OCI-LY1 (cell line): ENCODE data around the gene PGBD5.

Experiments
- H2AFZ ChIP-seq: fragments of 200-600 bp; sonication (generic), shearing (Covaris generic); 2 replicates; pipeline ENCODE4 v1.6.0; 2014; ENCODE audit warnings: antibody characterized with exemption, mild to moderate bottlenecking, low read length
- H3F3A ChIP-seq: fragments of 200-600 bp; sonication (generic), shearing (Covaris generic); 2 replicates; pipeline ENCODE4 v1.6.0; 2014; ENCODE audit warnings: mild to moderate bottlenecking, antibody characterized with exemption, low read length, moderate library complexity; ENCODE audit not compliant: insufficient read depth
- H3K27ac ChIP-seq: fragments of 200-600 bp; sonication (generic); 2 replicates; pipeline ENCODE4 v1.5.1; 2014; ENCODE audit warnings: low read length, mixed run types, mild to moderate bottlenecking, low read depth; ENCODE audit not compliant: poor library complexity, severe bottlenecking
- H3K27me3 ChIP-seq: fragments of 200-600 bp; sonication (generic); 2 replicates; pipeline ENCODE4 v1.6.0; 2014; ENCODE audit warnings: antibody characterized with exemption, mild to moderate bottlenecking, low read length, moderate library complexity; ENCODE audit not compliant: insufficient read depth
- H3K36me3 ChIP-seq: fragments of 200-600 bp; sonication (generic); 2 replicates; pipeline ENCODE4 v1.6.1; 2014; ENCODE audit warnings: mild to moderate bottlenecking, antibody characterized with exemption, low read length, moderate library complexity, mixed read lengths; ENCODE audit not compliant: insufficient read depth
- H3K4me1 ChIP-seq: fragments of 200-600 bp; sonication (generic); 2 replicates; pipeline ENCODE4 v1.5.1; 2014; ENCODE audit warnings: mild to moderate bottlenecking, low read length, moderate library complexity; ENCODE audit not compliant: insufficient read depth, severe bottlenecking
- H3K4me2 ChIP-seq: fragments of 200-600 bp; sonication (generic), shearing (Covaris generic); 2 replicates; pipeline ENCODE4 v1.6.1; 2014; ENCODE audit warnings: low read length
- H3K4me3 ChIP-seq: fragments of 200-600 bp; sonication (generic); 2 replicates; pipeline ENCODE4 v1.5.1; 2014; ENCODE audit warnings: low read length, low read depth, mild to moderate bottlenecking, mixed read lengths; ENCODE audit not compliant: poor library complexity, severe bottlenecking
- H3K79me2 ChIP-seq: fragments of 200-600 bp; shearing (Covaris generic); 2 replicates; pipeline ENCODE4 v1.6.1; 2016; ENCODE audit warnings: mixed run types, low read length, mixed read lengths; ENCODE audit not compliant: insufficient read depth
- H3K9ac ChIP-seq: fragments of 200-600 bp; sonication (generic), shearing (Covaris generic); 2 replicates; pipeline ENCODE4 v1.6.1; 2014; ENCODE audit warnings: mild to moderate bottlenecking, low read length, mixed read lengths
- H3K9me2 ChIP-seq: fragments of 200-600 bp; sonication (generic), shearing (Covaris generic); 2 replicates; pipeline ENCODE4 v1.6.1; 2014; ENCODE audit warnings: low read depth, mild to moderate bottlenecking, low read length, mixed read lengths
- H3K9me3 ChIP-seq: fragments of 200-600 bp; shearing (Covaris generic); 2 replicates; pipeline ENCODE4 v1.6.1; 2014; ENCODE audit warnings: low read length, mixed read lengths
- H4K20me1 ChIP-seq: fragments of 200-600 bp; sonication (generic), shearing (Covaris generic); 2 replicates; pipeline ENCODE4 v1.6.0; 2016; ENCODE audit warnings: mild to moderate bottlenecking, low read length; ENCODE audit not compliant: insufficient read depth
- CTCF ChIP-seq: fragments of 200-600 bp; sonication (generic), shearing (Covaris generic); IDR thresholded peaks from 2 replicates; pipeline ENCODE4 v1.5.1; 2017; ENCODE audit warnings: mild to moderate bottlenecking, antibody characterized with exemption, low read length, moderate library complexity, mixed read lengths
- EZH2 ChIP-seq: fragments of 200-600 bp; sonication (generic), shearing (Covaris generic); IDR thresholded peaks from 2 replicates; pipeline ENCODE4 v1.8.0; 2017; ENCODE audit warnings: borderline replicate concordance, mixed run types, mild to moderate bottlenecking, antibody characterized with exemption, low read length, moderate library complexity, mixed read lengths

Gene PGBD5

DNA sequence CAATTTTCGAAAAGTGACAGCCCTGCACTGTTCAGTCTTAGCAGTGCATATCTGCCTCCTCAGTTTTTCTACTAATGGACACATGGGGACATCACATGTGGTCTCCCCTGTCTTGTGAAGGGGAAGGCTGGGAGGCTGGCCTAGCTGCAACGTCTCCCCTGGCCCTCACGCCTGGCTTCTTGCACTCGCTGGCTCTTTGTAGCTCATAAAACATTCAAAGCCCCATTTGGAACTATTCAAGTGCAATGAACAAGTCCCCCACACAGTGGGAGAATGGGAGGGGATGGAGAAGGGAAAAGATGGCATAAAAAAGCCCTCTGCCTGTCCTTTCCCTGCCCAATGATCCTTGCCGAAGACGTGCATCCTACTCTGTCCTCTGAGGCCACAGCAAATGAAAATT, 73.6 kb downstream of the PGBD5 start:
- Histone ChIP-seq H3K4me3 (no peak overlapping the region), H3K9me2 (no peaks in the 10 kb centered on the region), H3F3A (no peaks in the 10 kb centered on the region), H3K79me2 (no peaks in the 10 kb centered on the region), H3K36me3 (no peaks in the 10 kb centered on the region), H3K9ac (no peak overlapping the region), H3K4me1 (no peaks in the 10 kb centered on the region), H4K20me1 (no peaks in the 10 kb centered on the region), H3K4me2 (no peak overlapping the region), H2AFZ (no peak overlapping the region), H3K27me3 (peaks cover 3% of the 10 kb centered on the region; the same call in 1 of the 2 replicates), H3K27ac (no peak overlapping the region), H3K9me3 (no peaks in the 10 kb centered on the region)
- TF ChIP-seq EZH2 (no peak), CTCF (no peak)

GRCh38 chr1:230351983-230352382, 74.1 kb downstream of the PGBD5 start:
- Histone ChIP-seq H4K20me1 (no peaks in the 10 kb centered on the region), H3K9ac (no peak overlapping the region), H3K27me3 (no peaks in the 10 kb centered on the region; the same call in 1 of the 2 replicates), H3K4me2 (no peak overlapping the region), H3K9me2 (no peaks in the 10 kb centered on the region), H2AFZ (no peak overlapping the region), H3K36me3 (no peaks in the 10 kb centered on the region), H3K79me2 (no peaks in the 10 kb centered on the region), H3K9me3 (no peaks in the 10 kb centered on the region), H3F3A (no peaks in the 10 kb centered on the region), H3K27ac (no peak overlapping the region), H3K4me1 (no peaks in the 10 kb centered on the region), H3K4me3 (no peak overlapping the region)
- TF ChIP-seq CTCF (no peak), EZH2 (no peak)

- H3K27ac ChIP-seq = no peak overlapping the region
- no peaks in the 10 kb centered on the region for H3K4me1 ChIP-seq
- H3K4me2 ChIP-seq = no peak overlapping the region
- no peaks in the 10 kb centered on the region for H3K9me3 ChIP-seq
- H3K4me3 ChIP-seq = no peak overlapping the region
- no peaks in the 10 kb centered on the region for H3F3A ChIP-seq
- H2AFZ ChIP-seq = no peak overlapping the region
- no peaks in the 10 kb centered on the region for H3K79me2 ChIP-seq
- no peak for TF ChIP-seq EZH2
- no peaks in the 10 kb centered on the region for H3K9me2 ChIP-seq
- no peak overlapping the region for H3K9ac ChIP-seq
- H4K20me1 ChIP-seq = no peaks in the 10 kb centered on the region
- H3K27me3 ChIP-seq = no peaks in the 10 kb centered on the region
- no peaks in the 10 kb centered on the region for H3K36me3 ChIP-seq
These were observed 74.6 kb downstream of the PGBD5 start for GRCh38 chr1:230351514-230351913.

DNA sequence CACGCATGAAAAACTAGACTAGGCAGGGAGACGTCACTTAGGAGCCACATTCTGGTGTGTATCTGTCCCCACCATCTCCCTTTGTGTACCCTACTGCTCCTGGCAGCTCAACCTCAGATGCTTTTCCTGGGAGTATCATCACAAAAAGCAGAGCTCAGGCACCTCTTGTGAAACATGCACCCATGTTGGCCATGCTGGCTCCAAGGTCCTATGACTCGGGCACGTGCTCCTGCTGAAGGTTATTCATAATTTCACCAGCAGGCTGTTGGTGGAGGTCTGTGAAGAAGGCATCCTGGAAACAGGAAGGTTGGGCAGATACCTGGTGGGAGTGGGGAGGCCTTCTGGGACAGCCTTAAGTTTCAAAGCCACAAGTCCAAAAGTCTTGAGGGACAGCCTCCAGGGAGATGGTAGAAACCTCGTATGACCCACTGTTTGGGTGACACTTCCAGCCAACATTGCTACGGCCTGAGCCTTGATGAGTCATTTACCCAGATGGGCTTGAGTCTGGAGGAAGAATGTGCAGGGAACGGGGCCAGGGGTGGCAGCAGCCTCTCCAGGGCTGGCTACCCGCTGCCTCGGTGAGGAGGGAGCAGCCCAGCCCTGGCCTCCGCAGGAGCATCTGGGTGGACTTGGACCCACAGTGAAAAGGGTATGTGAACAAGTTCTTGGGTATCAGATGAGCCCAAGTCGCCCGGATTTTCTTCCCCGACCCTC, 75.8 kb downstream of the PGBD5 start:
- Histone ChIP-seq H3K27ac (no peak overlapping the region), H3K36me3 (no peaks in the 10 kb centered on the region), H3K4me1 (no peaks in the 10 kb centered on the region), H3K9ac (no peak overlapping the region), H3K9me3 (no peaks in the 10 kb centered on the region), H3F3A (no peaks in the 10 kb centered on the region), H3K27me3 (no peaks in the 10 kb centered on the region), H3K4me2 (no peak overlapping the region), H3K4me3 (no peak overlapping the region), H4K20me1 (no peaks in the 10 kb centered on the region), H3K9me2 (no peaks in the 10 kb centered on the region), H2AFZ (no peak overlapping the region), H3K79me2 (no peaks in the 10 kb centered on the region)
- TF ChIP-seq EZH2 (no peak), CTCF (no peak)
